Mucosa of stomach (tissue), 1 donor: Measurements from ENCODE around the gene FGD1.
A peak's percentile ranks its signal among the peaks of the same experiment; 100 is the strongest.
"Not testable (repeated sequence)": the region's sequence is repeated elsewhere in the genome, so short reads cannot be mapped to it uniquely, and the experiment has no call there.

Experiments used
- H3K27me3 ChIP-seq: one replicate; pipeline ENCODE4 v1.7.0; 2013; ENCODE audit warnings: mild to moderate bottlenecking, low read length; ENCODE audit not compliant: control insufficient read depth, insufficient read depth
- H3K36me3 ChIP-seq: one replicate; pipeline ENCODE4 v1.7.0; 2013; ENCODE audit warnings: low read length; ENCODE audit not compliant: control insufficient read depth, insufficient read depth
- H3K4me1 ChIP-seq: one replicate; pipeline ENCODE4 v1.7.0; 2013; ENCODE audit warnings: mild to moderate bottlenecking, low read length; ENCODE audit not compliant: control insufficient read depth, insufficient read depth
- H3K4me3 ChIP-seq: one replicate; pipeline ENCODE4 v1.7.0; 2013; ENCODE audit warnings: low read length
- H3K9ac ChIP-seq: one replicate; pipeline ENCODE4 v1.7.0; 2013; ENCODE audit warnings: mild to moderate bottlenecking, low read length, moderate library complexity
- H3K9me3 ChIP-seq: one replicate; pipeline ENCODE4 v1.7.0; 2013; ENCODE audit warnings: mild to moderate bottlenecking, low read length, moderate library complexity; ENCODE audit not compliant: control insufficient read depth
- donor health status: Pancreatic carcinoma.

FGD1 gene

DNA sequence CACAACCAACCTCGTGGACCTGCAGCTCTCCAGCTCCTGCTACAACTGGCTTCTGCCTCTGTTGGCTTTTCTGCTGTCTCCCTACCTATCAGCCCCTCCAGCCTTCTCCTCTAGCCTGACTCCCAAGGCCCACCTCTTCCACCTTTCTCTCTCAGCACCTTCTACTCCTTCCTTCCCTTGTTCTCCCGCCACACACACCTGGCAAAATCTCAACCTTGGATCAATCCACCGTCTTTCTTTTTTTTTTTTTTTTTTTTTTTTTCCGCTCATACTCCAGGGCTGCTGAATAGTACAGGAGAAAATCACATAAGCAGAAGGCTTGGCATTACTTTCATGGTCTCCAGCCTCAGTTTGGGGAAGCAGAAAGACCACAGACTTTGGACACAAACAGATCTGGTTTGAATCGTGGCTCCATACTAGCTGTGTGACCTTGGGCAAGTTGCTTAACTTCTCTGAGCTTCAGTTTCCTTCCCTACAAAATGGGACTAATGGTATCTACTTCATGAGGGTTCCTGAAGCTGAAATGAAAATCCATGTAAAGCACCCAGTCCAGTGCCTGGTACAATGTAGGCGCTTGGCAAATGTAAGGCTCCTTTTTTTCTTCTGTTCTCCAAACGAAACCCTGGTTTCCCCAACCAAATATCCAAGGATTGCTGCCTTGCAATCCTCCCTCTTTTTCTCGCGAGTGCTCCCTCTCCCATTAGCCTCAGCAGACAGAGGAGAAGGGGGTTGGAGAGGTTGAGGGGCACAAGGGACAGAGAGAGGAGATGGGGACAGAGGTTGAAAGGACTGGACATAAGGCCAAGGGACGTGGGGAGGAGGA lies 1.7 kb downstream of the FGD1 start:
- Histone ChIP-seq H3K9ac (peak overlapping the region; percentile 50), H3K4me3 (no peak overlapping the region), H3K9me3 (no peaks in the 10 kb centered on the region), H3K4me1 (no peaks in the 10 kb centered on the region), H3K27me3 (peaks cover 16% of the 10 kb centered on the region), H3K36me3 (no peaks in the 10 kb centered on the region)

DNA sequence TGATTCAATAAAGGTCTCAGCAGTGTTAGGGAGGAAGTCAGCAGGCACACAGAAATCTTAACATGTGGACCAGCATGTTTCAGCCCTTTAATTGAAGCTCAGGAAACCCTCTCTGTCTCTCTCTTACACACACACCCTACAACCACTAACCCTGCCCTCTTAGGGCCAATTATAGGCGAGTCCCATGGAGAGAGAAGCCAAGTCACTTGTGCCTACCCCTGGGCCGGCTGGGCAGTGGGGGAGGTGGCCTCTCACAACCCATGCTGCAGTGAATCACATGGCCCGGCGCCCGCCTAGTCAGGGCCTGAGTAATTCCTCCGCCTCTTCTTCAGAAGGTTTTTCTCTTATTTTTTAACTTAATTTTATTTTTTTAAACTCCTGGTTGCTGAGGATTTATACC lies 3.7 kb downstream of the FGD1 start:
- Histone ChIP-seq H3K4me3 (no peak overlapping the region), H3K4me1 (no peaks in the 10 kb centered on the region), H3K27me3 (peaks cover 16% of the 10 kb centered on the region), H3K9me3 (no peaks in the 10 kb centered on the region), H3K9ac (no peak overlapping the region), H3K36me3 (no peaks in the 10 kb centered on the region)

DNA sequence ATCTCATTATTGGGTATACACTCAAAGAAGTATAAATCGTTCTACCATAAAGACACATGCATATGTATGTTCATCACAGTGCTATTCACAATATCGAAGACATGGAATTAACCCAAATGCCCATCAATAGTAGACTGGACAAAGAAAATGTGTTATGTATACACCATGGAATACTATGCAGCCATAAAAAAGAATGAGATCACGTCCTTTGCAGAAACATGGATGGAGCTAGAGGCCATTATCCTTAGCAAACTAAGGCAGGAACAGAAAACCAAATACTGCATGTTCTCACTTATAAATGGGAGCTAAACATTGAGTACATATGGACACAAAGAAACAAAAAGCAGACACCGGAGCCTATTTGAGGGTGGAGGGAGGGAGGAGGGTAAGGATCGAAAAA lies 6.2 kb downstream of the FGD1 start:
- H3K4me1 ChIP-seq, H3K9ac ChIP-seq, H3K36me3 ChIP-seq, H3K4me3 ChIP-seq, H3K27me3 ChIP-seq, H3K9me3 ChIP-seq: not testable (repeated sequence)

DNA sequence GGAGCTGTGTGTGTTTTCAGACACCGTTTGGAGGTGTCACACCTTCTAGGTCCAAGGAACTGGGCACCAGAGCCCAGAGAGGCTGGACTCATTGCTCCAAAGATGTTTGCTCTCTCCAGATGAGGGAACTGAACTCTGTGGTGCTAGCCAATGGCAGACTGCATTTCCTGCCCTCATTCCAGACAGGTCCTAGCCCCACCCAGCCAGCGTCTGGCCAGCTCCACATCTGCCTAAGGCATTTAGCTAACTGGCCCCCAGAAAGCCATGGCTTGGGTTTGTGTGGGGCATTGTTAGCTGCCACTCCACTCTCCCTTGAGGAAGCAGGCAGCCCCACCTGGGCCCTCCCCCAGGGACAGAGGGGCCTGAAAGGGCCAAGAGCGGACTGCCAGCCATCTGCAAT lies 11.4 kb downstream of the FGD1 start:
- Histone ChIP-seq H3K36me3 (no peaks in the 10 kb centered on the region), H3K4me1 (no peaks in the 10 kb centered on the region), H3K9ac (no peak overlapping the region), H3K4me3 (no peak overlapping the region), H3K9me3 (no peaks in the 10 kb centered on the region), H3K27me3 (no peaks in the 10 kb centered on the region)

DNA sequence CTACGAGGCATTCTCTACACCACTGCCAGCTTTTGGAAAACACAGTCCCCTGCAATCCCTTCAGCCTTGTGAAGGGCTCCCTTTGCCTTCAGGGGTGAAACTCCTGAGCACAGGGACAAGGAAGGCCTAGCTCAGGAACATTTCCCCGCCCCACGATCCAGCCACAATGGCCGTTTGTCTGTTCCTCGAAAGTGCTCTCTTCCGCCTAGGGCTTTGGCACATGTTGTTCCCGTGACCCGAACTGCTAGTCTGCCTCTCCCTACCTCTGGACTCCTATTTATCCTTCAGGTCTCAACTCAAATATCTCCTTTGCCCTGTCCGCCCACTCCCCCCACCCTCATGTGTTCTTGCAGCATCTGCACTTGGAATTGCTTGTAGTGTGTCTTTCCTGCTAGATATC lies 12.1 kb downstream of the FGD1 start:
- Histone ChIP-seq H3K9ac (no peak overlapping the region), H3K9me3 (no peaks in the 10 kb centered on the region), H3K36me3 (no peaks in the 10 kb centered on the region), H3K4me3 (no peak overlapping the region), H3K4me1 (no peaks in the 10 kb centered on the region), H3K27me3 (no peaks in the 10 kb centered on the region)

DNA sequence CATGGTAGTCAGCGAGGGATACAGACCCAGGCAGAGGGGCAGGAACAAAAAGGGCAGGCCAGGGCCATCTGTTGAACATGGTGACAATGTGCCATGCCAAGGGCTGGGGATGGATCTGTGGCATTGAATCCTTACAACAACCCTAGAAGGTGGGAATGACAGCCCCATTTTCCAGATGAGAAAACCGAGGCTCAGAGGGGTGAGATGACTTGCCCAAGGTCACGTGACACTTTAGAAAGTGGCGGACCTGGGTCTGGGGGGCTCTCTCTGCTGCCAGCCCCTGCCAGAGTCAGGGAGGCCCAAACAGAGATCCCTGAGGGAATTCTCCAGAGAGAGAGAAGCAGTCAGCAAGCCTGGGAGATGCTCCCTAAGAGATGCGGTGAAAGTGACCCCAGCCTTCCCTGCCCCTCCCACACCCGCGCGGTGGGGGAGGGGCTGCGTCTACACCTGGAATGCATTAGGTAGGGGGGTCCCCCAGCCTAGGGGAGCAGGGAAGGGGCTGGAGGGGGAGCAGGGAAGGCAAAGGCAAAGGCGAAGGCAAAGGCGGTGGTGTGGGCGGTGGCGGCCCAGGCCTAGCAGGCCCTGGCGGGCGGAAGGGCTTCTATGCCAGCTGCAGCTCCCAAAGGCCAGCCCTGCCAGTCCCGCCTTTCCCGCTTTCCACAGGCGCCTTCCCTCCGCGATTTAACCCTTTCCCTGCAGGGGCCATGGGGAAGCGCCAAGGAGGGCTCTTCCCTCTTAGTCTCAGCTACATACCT lies 13.0 kb downstream of the FGD1 start:
- H3K9ac ChIP-seq: peak overlapping the region; percentile 34
- H3K36me3 ChIP-seq: no peaks in the 10 kb centered on the region
- H3K4me1 ChIP-seq: no peaks in the 10 kb centered on the region
- no peaks in the 10 kb centered on the region for H3K27me3 ChIP-seq
- no peak overlapping the region for H3K4me3 ChIP-seq
- no peaks in the 10 kb centered on the region for H3K9me3 ChIP-seq

DNA sequence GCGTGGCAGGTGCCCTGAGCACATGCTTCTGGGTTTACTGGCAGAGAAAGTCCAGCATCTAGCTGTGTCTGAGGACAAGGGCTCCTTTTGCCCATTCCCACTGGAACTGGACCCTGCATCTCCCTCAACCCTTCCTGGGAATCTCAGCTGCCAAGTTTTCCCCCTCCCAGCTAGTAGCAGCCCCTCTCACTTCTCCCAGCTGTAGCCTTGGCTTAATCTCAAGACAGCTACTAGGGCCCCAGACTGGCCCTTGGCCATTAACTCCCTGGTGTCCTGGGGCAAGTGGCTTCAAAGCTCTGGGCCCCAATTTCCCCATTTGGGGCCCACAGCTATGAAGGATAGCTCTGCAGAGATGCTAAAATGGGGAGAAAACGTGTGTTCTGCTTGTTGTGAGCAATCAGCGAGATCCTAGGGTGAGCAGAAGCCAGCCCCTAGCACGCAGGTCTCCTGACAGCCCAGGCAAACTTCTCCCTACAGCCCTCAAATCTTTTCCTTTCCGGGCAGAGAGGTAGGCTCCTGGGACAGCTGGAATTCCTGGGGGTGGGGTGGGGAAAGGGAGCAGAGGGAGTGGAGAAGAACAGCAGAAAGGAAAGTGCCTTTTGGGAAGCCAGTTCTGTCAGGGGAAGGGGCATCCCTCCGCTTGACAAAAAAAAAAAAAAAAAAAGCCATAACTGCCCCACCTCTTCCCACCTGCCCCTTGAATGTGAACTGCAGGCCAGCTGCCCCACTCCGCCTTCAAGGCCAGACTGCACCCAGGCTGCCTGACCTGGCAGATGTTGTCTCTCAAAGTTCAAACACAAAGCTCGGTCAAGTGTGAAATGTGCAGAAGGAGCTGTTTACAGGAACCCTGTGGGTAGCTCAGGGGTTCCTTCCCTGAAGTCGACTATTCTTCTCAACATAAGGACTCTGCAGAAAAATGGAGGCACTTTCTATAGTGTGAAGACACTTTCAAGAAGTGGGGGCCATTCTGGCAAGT lies 16.6 kb downstream of the FGD1 start:
- Histone ChIP-seq H3K27me3 (no peaks in the 10 kb centered on the region), H3K4me1 (no peaks in the 10 kb centered on the region), H3K36me3 (no peaks in the 10 kb centered on the region), H3K9me3 (no peaks in the 10 kb centered on the region), H3K9ac (no peak overlapping the region), H3K4me3 (no peak overlapping the region)

DNA sequence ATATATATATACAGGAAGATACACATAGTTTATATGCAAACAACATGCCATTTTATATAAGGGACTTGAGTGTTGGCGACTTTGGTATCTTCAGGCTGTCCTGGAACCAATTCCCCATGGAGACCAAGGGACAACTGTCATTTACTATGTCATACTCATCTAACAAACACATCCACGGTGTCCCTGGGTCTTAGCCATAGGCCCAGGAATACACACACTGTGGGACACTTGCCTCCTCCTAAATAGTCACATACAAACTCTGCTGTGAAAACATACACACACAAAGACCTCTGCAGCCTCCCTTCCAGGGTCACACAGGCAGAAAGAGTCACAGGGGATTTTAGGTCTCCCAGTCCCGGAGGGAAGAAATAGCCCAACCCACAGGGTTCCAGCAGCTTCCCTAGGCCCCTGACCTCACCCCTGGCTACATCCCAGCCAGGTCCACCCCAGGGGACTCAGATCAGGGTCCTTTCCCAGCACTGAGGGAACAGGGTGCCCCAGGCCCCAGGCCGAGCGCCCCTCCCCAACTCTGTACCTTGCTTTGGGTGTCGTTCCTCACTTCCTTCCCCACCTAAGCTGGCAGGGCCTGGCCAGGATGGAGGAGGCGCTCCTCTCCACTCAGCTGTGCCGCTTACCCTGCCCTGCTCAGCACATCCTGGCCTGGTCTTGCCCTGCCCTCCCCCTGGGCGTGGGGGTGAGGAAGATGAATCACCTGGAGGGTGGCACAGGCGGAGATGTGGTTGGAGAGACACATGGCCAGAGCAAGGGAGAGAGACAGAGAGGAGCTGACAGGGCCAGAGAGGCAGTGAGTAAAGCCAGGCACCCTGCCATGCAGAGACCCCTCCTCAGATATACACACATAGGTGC lies 21.8 kb downstream of the FGD1 start:
- Histone ChIP-seq H3K4me3 (no peak overlapping the region), H3K9me3 (no peaks in the 10 kb centered on the region), H3K27me3 (no peaks in the 10 kb centered on the region), H3K4me1 (no peaks in the 10 kb centered on the region), H3K9ac (no peak overlapping the region), H3K36me3 (no peaks in the 10 kb centered on the region)

DNA sequence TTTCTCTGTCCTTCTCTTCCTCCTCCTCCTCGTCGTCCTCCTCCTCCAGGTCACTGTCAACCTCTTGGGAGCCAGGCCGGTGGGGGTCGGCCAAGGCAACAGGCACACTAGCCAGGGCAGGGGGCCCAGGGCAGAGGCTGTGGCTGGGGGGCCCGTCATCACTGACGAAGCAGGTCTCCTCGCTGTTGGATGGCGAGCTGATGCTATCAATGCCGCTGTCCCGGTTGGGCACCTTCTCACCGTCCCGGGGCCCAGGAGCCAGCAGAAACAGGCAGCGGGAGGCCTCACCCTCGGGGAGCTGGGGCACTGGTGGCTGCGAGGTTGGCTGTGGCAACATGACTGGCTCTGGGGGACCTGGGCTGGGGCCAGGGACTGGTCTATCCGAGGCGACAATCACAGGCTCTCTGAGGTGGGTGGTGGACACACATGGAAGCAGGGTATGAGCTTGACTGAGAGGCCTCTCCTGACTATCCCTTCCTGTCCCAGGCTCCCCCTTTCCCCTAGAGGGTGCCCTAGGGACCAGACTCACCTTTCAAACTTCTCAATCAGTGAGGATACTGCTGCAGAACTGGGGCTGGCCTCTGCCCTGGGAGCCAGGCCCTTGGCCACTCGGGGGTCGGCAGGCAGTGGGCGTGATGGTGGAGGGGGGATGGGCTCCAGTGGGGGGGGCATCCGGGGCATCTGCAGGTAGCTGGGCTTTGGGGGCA lies 25.8 kb downstream of the FGD1 start:
- no peaks in the 10 kb centered on the region for H3K9me3 ChIP-seq
- no peaks in the 10 kb centered on the region for H3K27me3 ChIP-seq
- H3K9ac ChIP-seq: no peak overlapping the region
- H3K4me1 ChIP-seq: no peaks in the 10 kb centered on the region
- H3K36me3 ChIP-seq: no peaks in the 10 kb centered on the region
- no peak overlapping the region for H3K4me3 ChIP-seq

DNA sequence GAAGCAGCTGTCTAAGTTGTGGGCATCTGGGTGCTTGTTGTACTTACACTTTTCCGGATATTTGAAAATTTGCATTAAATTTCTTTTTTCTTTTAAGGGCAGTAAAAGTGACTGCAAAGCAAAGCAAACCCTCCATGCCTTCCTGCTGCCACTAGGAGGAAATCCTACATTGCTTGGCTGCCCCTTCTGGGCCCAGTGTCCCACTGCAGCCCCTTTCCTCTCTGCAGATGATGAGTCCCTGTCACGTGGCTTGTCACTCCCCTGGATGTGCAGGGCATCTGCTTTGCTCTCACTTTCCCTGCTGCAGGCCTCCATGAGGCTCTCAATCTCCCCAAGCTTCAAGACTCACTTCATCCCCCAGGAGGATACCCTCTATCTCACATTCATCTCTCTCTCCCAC lies 43.1 kb downstream of the FGD1 start:
- Histone ChIP-seq H3K9ac (no peak overlapping the region), H3K27me3 (no peaks in the 10 kb centered on the region), H3K36me3 (no peaks in the 10 kb centered on the region), H3K4me3 (no peak overlapping the region), H3K9me3 (no peaks in the 10 kb centered on the region), H3K4me1 (no peaks in the 10 kb centered on the region)

DNA sequence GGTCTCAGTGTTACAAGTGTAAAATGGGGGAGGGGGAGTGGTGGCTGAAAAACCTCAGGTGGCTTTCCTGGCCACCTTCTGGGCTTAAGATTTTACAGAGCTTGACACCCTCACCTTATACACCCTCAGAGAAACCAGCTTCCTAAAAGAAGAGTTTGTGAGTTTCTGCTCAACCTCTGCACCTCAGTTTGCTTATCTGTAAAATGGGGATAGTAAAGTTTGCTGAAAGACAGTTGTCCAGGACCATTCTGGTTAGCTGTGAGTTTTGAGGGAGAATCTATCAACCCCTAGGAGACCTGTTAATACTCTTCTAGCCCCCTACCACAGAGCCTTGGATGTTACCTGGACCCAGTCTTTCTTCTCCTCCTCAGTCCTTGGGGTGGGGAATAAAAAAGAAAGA lies 46.1 kb downstream of the FGD1 start:
- H3K27me3 ChIP-seq: no peaks in the 10 kb centered on the region
- no peak overlapping the region for H3K9ac ChIP-seq
- no peak overlapping the region for H3K4me3 ChIP-seq
- no peaks in the 10 kb centered on the region for H3K9me3 ChIP-seq
- H3K4me1 ChIP-seq: no peaks in the 10 kb centered on the region
- H3K36me3 ChIP-seq: no peaks in the 10 kb centered on the region
